CD4-positive, alpha-beta memory T cell (primary cell): ENCODE results near the gene IRF8. TPM values are rescaled to one million over a fixed set of nuclear protein-coding genes. Genes with fewer than 3 reads are reported as not detected.
A peak's percentile ranks its signal among the peaks of the same experiment; 100 is the strongest.

Experiments used
- CTCF ChIA-PET: fragments of 350-600 bp; sonication (Branson Sonifier 250); formaldehyde crosslinking; loops from one replicate; lab custom pipeline; 2021; ENCODE audit warnings: inconsistent platforms; ENCODE audit not compliant: partially characterized antibody; lab: Charles Lee
- POLR2A ChIA-PET: fragments of 350-600 bp; sonication (Branson Sonifier 250); formaldehyde crosslinking; loops from one replicate; lab custom pipeline; 2021; ENCODE audit not compliant: partially characterized antibody; lab: Charles Lee
- DNase-seq, 5 donors: peaks; one replicate each; pipeline versions ENCODE4 v3.0.0 to v3.0.0-alpha.2; 2020 to 2022; ENCODE audit warnings: mixed read lengths in 1 of 5
- H3K27ac ChIP-seq: one replicate; pipeline ENCODE4 v1.7.0; 2013; ENCODE audit warnings: low read depth, low read length
- H3K27me3 ChIP-seq: 2 replicates; pipeline ENCODE4 v1.7.0; 2013; ENCODE audit warnings: mild to moderate bottlenecking, low read length, moderate library complexity; ENCODE audit not compliant: insufficient read depth
- H3K36me3 ChIP-seq: 2 replicates; pipeline ENCODE4 v1.7.0; 2013; ENCODE audit warnings: mild to moderate bottlenecking, low read length, moderate library complexity; ENCODE audit not compliant: insufficient read depth
- H3K4me1 ChIP-seq: 2 replicates; pipeline ENCODE4 v1.7.0; 2013; ENCODE audit warnings: mild to moderate bottlenecking, low read length, moderate library complexity; ENCODE audit not compliant: insufficient read depth
- H3K4me3 ChIP-seq, 2 donors: one replicate each; pipeline ENCODE4 v1.7.0; 2013; ENCODE audit warnings: low read length in 2 of 2, mild to moderate bottlenecking in 1 of 2
- H3K9me3 ChIP-seq, 2 donors: one replicate each; pipeline ENCODE4 v1.7.0; 2013; ENCODE audit warnings: low read length in 2 of 2, control low read depth in 1 of 2; ENCODE audit not compliant: control insufficient read depth in 1 of 2
- H3K27ac Mint-ChIP-seq, 7 donors: one replicate each; pipeline ENCODE4 v1.8.0; 2020 to 2021; ENCODE audit warnings: mixed read lengths in 7 of 7, mild to moderate bottlenecking in 6 of 7, inconsistent platforms in 3 of 7, moderate library complexity in 3 of 7
- H3K27me3 Mint-ChIP-seq, 2 donors: one replicate each; pipeline ENCODE4 v1.8.0; 2020 to 2021; ENCODE audit warnings: mixed read lengths in 2 of 2
- H3K36me3 Mint-ChIP-seq, 2 donors: one replicate each; pipeline ENCODE4 v1.8.0; 2020 to 2021; ENCODE audit warnings: mixed read lengths in 2 of 2, inconsistent platforms in 1 of 2, mild to moderate bottlenecking in 1 of 2
- H3K4me1 Mint-ChIP-seq, 4 donors: one replicate each; pipeline ENCODE4 v1.8.0; 2020 to 2021; ENCODE audit warnings: mixed read lengths in 4 of 4, mild to moderate bottlenecking in 1 of 4
- H3K4me3 Mint-ChIP-seq, 8 donors: one replicate each; pipeline ENCODE4 v1.8.0; 2020 to 2021; ENCODE audit warnings: mixed read lengths in 8 of 8, mild to moderate bottlenecking in 7 of 8, moderate library complexity in 6 of 8, inconsistent platforms in 3 of 8
- H3K9me3 Mint-ChIP-seq, 8 donors: one replicate each; pipeline ENCODE4 v1.8.0; 2020 to 2021; ENCODE audit warnings: mixed read lengths in 8 of 8, mild to moderate bottlenecking in 5 of 8, inconsistent platforms in 3 of 8, moderate library complexity in 1 of 8
- intact Hi-C: fragments of 100-400 bp; cut with micrococcal nuclease; formaldehyde crosslinking; loops from one replicate; pipeline ENCODE4 v1.15.1; 2023
- polyA plus RNA-seq, 2 donors: library from polyadenylated mRNA; unstranded; fragments of 300-500 nt; fragmentation: Illumina TruSeq; gene quantifications; one replicate each; pipeline ENCODE4 v1.2.3, GENCODE V29; 2021
- total RNA-seq, 2 experiments: library from RNA; stranded (reverse); gene quantifications; one replicate each; pipeline ENCODE4 v1.2.3, GENCODE V29; 2021

The IRF8 gene
- total and polyA plus RNA-seq, 4 experiments from 2014 or later: 0.48 to 4.0 (median 1.4) TPM

GRCh38 chr16:85954927-85955519 is 56.1 kb downstream of the IRF8 start:
- Mint-ChIP-seq H3K27me3 (peaks cover 0 to 3% of the 10 kb centered on the region in 2 donors), H3K4me3 (no peak overlapping the region), H3K4me1 (peaks cover 0 to 7% (median under 1%) of the 10 kb centered on the region in 4 donors), H3K27ac (peak overlapping the region in 1 of 7 donors; percentile 46), H3K9me3 (no peaks in the 10 kb centered on the region), H3K36me3 (no peaks in the 10 kb centered on the region)
- H3K27me3 ChIP-seq: no peaks in the 10 kb centered on the region
- H3K36me3 ChIP-seq: no peaks in the 10 kb centered on the region
- H3K9me3 ChIP-seq: no peaks in the 10 kb centered on the region
- ChIA-PET POLR2A (no interaction called here), CTCF (no interaction called here)
- intact Hi-C loops: no loop called here
- H3K4me3 ChIP-seq: no peak overlapping the region
- no peak for DNase-seq
- H3K27ac ChIP-seq: no peak overlapping the region
- H3K4me1 ChIP-seq: no peaks in the 10 kb centered on the region

GRCh38 chr16:85955566-85955965 is 56.6 kb downstream of the IRF8 start:
- Histone ChIP-seq H3K4me3 (no peak overlapping the region), H3K9me3 (no peaks in the 10 kb centered on the region), H3K36me3 (no peaks in the 10 kb centered on the region), H3K4me1 (no peaks in the 10 kb centered on the region), H3K27me3 (no peaks in the 10 kb centered on the region), H3K27ac (no peak overlapping the region)
- peaks cover 0 to 3% of the 10 kb centered on the region in 2 donors for H3K27me3 Mint-ChIP-seq
- H3K27ac Mint-ChIP-seq: peak overlapping the region in 1 of 7 donors; percentile 73
- no peak overlapping the region for H3K4me3 Mint-ChIP-seq
- H3K4me1 Mint-ChIP-seq: peaks cover 0 to 7% (median 0%) of the 10 kb centered on the region in 4 donors
- no peaks in the 10 kb centered on the region for H3K36me3 Mint-ChIP-seq
- ChIA-PET POLR2A (no interaction called here), CTCF (no interaction called here)
- intact Hi-C loops: no loop called here
- no peaks in the 10 kb centered on the region for H3K9me3 Mint-ChIP-seq
- DNase-seq: no peak

- H3K4me1 Mint-ChIP-seq: peaks cover 0 to 7% (median 0%) of the 10 kb centered on the region in 4 donors
These were observed 57.5 kb downstream of the IRF8 start for GRCh38 chr16:85956426-85956825.

GRCh38 chr16:85958731-85959130 is 59.8 kb downstream of the IRF8 start:
- no peak overlapping the region for H3K4me3 Mint-ChIP-seq
- intact Hi-C loops: no loop called here
- CTCF ChIA-PET: no interaction called here

More at GRCh38 chr16:85956426-85956825, 57.5 kb downstream of the IRF8 start:
- POLR2A ChIA-PET: no interaction called here
- Histone ChIP-seq H3K36me3 (no peaks in the 10 kb centered on the region), H3K9me3 (no peaks in the 10 kb centered on the region), H3K27me3 (no peaks in the 10 kb centered on the region), H3K4me1 (no peaks in the 10 kb centered on the region), H3K27ac (no peak overlapping the region), H3K4me3 (no peak overlapping the region)
- H3K27me3 Mint-ChIP-seq: peaks cover 0 to 3% of the 10 kb centered on the region in 2 donors
- no peaks in the 10 kb centered on the region for H3K36me3 Mint-ChIP-seq
- DNase-seq: no peak
- no peak overlapping the region for H3K27ac Mint-ChIP-seq
- intact Hi-C loops: no loop called here
- H3K9me3 Mint-ChIP-seq: no peaks in the 10 kb centered on the region
- CTCF ChIA-PET: no interaction called here
- no peak overlapping the region for H3K4me3 Mint-ChIP-seq

GRCh38 chr16:85959686-85960085 is 60.7 kb downstream of the IRF8 start:
- H3K36me3 ChIP-seq: no peaks in the 10 kb centered on the region
- no peak for DNase-seq
- Mint-ChIP-seq H3K4me3 (no peak overlapping the region), H3K9me3 (no peaks in the 10 kb centered on the region), H3K4me1 (peaks cover 0 to 7% (median 0%) of the 10 kb centered on the region in 4 donors), H3K27ac (no peak overlapping the region), H3K36me3 (no peaks in the 10 kb centered on the region), H3K27me3 (no peaks in the 10 kb centered on the region)
- ChIA-PET POLR2A (no interaction called here), CTCF (no interaction called here)
- no peak overlapping the region for H3K4me3 ChIP-seq
- H3K27ac ChIP-seq: no peak overlapping the region
- no peaks in the 10 kb centered on the region for H3K9me3 ChIP-seq
- H3K4me1 ChIP-seq: no peaks in the 10 kb centered on the region
- intact Hi-C loops: no loop called here
- no peaks in the 10 kb centered on the region for H3K27me3 ChIP-seq

More at GRCh38 chr16:85958731-85959130, 59.8 kb downstream of the IRF8 start:
- DNase-seq: no peak
- Mint-ChIP-seq H3K36me3 (no peaks in the 10 kb centered on the region), H3K4me1 (peaks cover 0 to 7% (median 0%) of the 10 kb centered on the region in 4 donors), H3K27me3 (no peaks in the 10 kb centered on the region), H3K27ac (no peak overlapping the region), H3K9me3 (no peaks in the 10 kb centered on the region)
- no peak overlapping the region for H3K4me3 ChIP-seq
- H3K4me1 ChIP-seq: no peaks in the 10 kb centered on the region
- no peak overlapping the region for H3K27ac ChIP-seq
- POLR2A ChIA-PET: no interaction called here
- no peaks in the 10 kb centered on the region for H3K36me3 ChIP-seq
- H3K27me3 ChIP-seq: no peaks in the 10 kb centered on the region
- H3K9me3 ChIP-seq: no peaks in the 10 kb centered on the region

GRCh38 chr16:85960486-85961046 is 61.6 kb downstream of the IRF8 start:
- POLR2A ChIA-PET: no interaction called here

GRCh38 chr16:85961988-85962915 is 63.3 kb downstream of the IRF8 start:
- no peak overlapping the region for H3K4me3 ChIP-seq
- ChIA-PET POLR2A (no interaction called here), CTCF (interaction anchor here (1.3 to 1.6 kb wide), 2 partner anchors 15 to 141 kb away, joined by 3 to 5 read pairs; no protein-coding TSS in a partner anchor)
- Mint-ChIP-seq H3K9me3 (peaks cover 0 to 3% (median 0%) of the 10 kb centered on the region in 8 donors), H3K36me3 (no peaks in the 10 kb centered on the region), H3K27ac (peak overlapping the region in 1 of 7 donors; percentile 45), H3K4me1 (no peaks in the 10 kb centered on the region), H3K27me3 (no peaks in the 10 kb centered on the region), H3K4me3 (no peak overlapping the region)
- no peaks in the 10 kb centered on the region for H3K4me1 ChIP-seq
- H3K36me3 ChIP-seq: no peaks in the 10 kb centered on the region
- no peaks in the 10 kb centered on the region for H3K9me3 ChIP-seq
- DNase-seq: no peak
- H3K27me3 ChIP-seq: no peaks in the 10 kb centered on the region
- intact Hi-C loops: no loop called here
- no peak overlapping the region for H3K27ac ChIP-seq

More at GRCh38 chr16:85960486-85961046, 61.6 kb downstream of the IRF8 start:
- Mint-ChIP-seq H3K4me1 (peaks cover 0 to 7% (median 0%) of the 10 kb centered on the region in 4 donors), H3K36me3 (no peaks in the 10 kb centered on the region), H3K9me3 (no peaks in the 10 kb centered on the region), H3K4me3 (no peak overlapping the region), H3K27ac (no peak overlapping the region), H3K27me3 (no peaks in the 10 kb centered on the region)
- Histone ChIP-seq H3K4me3 (no peak overlapping the region), H3K9me3 (no peaks in the 10 kb centered on the region), H3K27me3 (no peaks in the 10 kb centered on the region), H3K36me3 (no peaks in the 10 kb centered on the region), H3K4me1 (no peaks in the 10 kb centered on the region), H3K27ac (no peak overlapping the region)
- intact Hi-C loops: no loop called here
- DNase-seq: no peak
- CTCF ChIA-PET: no interaction called here
